HG03469 (cell line): ENCODE results near the gene PCSK5.

Experiments used
- ATAC-seq: cut with Tn5 transposase; IDR thresholded peaks from one replicate; pipeline ENCODE4 v1.9.1; 2021; ENCODE audit warnings: mild to moderate bottlenecking, moderate library complexity, moderate number of reproducible peaks; ENCODE audit not compliant: unreplicated experiment

Gene PCSK5

DNA sequence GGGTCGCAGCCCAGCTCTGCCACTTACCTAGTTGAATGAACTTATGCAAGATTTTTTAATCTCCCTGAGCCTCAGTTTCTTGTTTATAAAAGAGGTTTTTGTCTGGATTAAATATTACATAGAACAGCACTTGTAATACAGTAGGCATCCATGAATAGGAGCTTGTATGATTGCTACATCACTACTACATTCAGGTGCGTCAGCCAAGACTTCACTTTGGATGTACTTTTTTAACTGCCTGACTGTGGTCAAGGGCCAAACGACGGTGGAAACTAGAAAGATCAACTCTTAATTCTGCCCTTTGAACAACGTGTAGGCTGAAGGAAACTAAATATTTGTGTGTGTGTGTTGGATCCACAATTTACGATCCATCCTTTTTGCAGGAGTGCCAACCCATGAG lies 330.9 kb downstream of the PCSK5 start:
- no peak for ATAC-seq

DNA sequence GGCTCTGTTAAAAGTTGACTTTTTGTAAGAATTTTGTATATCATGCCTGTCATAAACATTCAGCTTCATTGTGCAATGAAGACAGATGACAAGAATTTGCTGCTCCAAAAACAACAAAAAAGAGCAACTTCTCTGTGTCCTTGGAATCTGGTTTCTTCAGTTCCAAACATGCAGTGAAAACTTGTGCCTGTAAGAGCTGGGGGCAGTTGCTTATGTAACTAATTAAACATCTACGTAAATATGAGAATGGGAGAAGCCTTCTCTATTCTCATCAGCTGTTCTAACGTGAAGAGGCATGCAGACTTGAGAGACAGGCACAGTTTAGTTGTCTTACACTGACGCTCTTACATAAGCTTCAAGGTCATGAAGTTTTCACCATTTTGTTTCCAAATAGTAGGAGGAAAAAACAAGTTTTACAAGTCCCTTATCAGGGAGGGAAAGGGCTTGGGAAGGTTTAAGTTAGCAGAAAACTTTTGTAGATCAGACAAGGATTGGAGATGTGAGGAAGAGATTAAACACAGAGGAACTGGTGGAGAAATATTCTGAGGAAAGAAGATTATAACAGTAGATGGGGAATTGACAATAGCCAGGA lies 333.4 kb downstream of the PCSK5 start:
- no peak for ATAC-seq

DNA sequence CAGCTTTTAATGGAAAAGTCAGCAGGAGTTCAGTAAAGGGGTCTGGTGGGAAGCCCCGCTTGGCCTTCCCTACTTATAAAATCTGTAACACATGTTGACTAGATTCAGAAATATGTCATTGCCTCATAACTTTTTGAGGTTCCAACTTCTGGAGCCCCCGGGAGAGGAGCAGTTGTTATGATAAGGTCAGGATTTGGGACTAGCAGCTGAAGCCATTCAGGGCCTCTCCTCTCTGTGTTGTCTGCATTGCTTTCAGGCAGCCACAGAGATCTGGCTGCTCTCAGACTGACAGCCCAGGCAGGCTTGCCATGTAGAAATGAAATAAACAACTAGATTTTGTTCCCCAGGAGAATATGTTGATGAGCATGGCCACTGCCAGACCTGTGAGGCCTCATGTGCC lies 336.7 kb downstream of the PCSK5 start:
- no peak for ATAC-seq

DNA sequence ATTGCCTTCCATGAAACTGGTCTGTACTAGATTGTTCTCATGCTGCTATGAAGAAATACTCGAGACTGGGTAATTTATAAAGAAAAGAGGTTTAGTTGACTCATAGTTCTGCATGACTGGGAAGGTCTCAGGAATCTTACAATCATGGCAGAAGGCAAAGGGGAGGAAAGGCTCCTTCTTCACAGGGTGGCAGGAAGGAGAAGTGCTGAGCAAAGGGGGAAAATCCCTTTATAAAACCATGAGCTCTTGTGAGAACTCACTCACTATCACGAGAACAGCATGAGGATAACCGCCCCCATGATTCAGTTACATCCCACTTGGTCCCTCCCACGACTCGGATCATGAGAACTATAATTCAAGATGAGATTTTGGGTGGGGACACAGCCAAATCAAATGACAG lies 340.5 kb downstream of the PCSK5 start:
- ATAC-seq, result no peak

DNA sequence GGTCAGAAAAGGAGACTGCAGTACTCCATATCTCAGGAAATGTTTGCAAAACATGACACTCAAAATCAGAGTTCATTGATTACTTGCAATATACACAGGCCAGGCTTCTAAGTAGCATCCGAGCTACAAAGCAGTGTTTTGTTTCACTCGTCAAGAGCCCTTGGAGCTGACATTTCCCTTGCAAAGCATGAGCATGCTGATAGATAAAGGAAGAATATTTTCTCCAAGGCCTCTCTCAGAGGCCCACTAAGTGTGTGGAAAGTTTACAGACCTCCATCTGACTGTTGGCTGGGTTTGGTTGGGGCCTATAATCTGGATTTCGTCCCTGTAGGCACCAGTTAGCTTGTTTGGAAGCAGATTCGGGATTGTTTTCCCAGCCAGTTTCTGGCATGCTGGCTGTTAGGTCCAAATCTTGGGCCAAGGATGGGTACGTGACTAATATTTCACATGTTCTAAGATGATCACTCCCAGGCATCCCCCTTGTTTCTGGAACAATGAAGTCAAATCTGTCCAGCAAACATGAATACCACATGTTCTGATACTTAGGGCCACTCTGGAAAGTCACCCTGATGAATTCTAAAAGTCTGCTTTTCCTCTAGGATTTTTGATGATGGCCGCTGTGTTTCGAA lies 342.5 kb downstream of the PCSK5 start:
- ATAC-seq, result no peak

DNA sequence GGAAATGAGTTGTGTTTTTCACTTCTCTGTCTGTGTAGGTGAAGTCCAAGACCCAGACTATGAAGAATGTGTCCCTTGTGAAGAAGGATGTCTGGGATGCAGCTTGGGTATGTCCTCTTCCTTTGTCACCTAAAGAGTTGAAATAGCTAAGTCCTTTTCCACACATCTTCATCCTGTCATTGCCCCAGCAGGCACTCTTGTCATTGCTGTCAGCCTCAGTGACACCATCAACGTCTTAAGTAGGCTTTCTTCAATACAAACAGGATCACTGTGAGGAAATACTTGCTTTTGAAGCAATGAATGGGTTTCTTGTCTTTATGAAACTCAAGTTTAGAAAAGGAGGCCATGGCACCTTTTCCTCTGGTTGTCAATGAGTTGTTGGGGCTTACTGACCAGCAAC lies 350.1 kb downstream of the PCSK5 start:
- no peak for ATAC-seq

DNA sequence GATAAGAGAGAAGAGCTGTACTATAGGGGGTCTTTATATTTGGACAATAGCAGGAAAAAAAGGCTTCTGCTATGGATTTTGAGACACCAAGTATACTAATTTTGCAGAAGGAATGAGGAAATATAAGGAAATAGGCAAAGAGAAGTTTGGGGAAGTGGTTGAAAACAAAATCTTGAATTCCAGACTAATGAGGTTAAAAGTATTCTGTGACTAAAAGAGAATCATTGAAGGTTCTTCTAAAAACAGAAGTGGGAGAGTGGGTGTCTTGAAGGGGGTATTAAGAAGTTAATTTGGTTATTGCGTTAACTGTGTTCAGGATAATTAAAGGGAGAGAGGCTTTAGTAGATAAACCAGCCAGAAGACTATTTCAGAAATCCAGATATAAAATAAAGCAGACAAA lies 355.0 kb downstream of the PCSK5 start:
- ATAC-seq, result no peak

DNA sequence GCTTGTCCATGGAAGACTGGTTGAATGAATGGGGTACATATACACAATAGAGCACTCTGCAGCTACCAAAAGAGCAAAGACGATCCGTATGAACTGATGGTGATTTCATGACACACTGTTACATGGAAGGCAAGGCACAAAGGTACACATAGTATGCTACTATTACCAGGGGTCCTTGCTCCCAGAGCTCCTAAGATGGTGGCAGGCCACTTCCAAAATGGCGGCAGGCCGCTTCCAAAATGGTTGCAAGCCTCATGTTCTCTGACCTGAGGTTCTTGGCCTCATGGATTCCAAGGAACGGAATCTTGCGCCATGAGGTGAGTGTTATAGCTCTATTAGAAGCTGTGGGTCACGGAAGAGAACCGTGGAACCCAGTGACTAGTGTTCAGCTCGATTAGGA lies 356.2 kb downstream of the PCSK5 start:
- no peak for ATAC-seq

DNA sequence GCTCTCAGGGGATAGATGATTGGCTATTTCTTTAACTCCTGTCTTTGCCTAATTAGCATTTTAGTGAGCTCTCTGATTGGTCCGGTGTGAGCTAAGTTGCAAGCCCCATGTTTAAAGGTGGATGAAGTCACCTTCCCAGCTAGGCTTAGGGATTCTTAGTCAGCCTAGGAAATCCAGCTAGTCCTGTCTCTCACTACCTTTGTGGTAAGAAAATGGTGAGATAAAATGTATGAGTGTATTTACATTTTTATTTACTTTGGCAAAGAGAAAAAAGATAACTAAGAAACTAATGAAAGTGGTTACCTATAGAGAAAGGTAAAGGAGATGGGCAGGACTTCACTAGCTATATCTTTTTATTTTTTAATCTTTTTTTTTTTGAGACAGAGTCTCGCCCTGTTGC lies 357.0 kb downstream of the PCSK5 start:
- ATAC-seq, result no peak

DNA sequence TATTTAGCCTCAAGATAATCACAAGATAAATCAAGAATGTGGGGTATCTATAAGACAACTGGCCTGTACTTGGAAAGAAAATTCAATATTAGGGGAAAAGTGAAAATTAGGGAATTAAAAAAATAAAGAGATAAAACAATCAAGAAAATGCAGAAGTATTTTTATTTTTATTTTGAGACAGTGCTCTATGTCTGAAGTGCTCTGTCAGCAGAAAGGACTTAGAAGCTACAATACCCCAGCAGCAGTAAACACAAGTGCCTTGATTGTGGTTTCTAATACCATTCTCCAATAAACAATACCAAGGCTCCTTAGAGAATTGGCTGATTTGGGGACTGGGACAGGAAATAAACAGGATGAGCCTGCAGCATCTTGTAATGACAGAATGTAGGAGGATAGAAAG lies 358.8 kb downstream of the PCSK5 start:
- ATAC-seq, result no peak

DNA sequence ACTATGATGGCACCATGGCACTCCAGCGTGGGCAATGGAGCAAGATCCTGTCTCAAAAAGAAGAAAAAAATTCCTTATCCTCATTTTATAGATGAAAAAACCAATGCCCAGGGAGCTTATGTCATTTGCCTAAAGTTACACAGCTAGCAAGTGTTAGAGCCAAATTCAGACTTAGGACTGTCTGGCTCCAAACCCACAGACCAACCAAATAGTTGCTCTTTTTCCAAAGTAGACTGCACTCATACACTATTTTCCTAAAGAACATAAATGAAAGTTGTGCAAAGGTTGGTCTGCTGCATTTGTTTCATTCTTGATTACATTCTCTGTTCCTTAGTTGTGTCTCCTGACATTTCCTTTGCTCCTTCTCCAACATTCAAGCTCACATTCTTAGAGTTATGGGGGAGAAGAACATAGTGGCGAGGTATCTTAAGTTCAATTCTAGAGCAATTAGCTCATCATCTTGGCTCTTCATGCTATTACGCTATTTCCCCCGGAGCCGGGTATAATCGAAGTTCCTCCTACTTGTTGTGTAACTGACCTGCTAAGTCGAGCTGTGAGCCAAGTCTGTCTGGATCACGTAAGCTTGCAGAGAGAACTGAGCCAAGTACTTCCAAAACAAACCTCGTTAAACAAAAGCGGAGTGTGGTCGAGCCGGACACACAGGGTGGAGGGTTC lies 365.4 kb downstream of the PCSK5 start:
- ATAC-seq, result no peak

DNA sequence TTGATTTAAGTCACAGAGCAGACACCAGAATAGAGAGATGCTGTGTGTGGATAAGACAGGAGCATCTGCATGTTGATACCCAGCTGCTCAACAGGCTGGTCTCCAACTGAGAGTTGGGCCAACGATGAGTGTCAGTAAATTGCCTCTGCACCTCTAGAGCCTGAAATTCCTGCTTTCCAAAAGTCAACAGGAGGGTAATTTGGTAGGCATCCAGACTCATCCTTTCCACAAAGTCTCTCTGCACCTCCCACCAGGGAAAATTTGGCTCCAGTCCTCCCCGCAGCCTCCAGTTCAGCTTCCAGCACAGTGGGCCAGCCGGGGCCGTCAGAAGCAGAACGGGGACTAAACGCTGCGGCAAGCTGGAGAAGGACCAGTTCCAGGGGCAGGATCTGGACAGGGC lies 366.8 kb downstream of the PCSK5 start:
- ATAC-seq, result no peak

DNA sequence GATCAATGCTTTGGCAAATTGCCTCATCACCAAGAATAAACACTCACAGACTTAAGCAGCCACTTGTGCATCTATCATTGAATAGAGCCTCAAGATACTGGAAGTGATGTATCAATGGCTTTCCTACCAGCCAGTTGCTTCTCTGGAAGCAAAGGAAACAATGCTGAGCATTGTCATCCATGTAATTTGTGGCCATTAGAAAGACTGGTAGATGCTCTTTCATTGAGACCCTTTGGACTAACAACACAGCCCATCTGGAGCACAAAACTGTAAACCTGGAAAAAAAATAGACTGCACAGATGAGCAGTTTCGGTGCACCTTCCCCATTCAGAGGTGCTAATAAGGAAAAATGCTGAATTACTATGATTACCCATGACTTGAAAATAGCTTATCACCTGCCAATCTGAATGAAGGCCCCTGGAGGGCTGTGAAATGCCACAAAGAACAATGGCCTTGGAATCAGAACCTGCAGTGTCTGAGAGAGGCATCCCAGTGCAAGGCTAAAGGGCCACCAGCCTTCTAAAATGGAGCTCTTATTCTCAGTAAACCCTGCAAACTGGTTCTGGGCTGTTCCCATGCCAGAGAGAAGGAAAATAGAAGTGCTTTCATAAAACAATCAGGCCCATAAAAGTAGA lies 376.3 kb downstream of the PCSK5 start:
- ATAC-seq, result no peak

DNA sequence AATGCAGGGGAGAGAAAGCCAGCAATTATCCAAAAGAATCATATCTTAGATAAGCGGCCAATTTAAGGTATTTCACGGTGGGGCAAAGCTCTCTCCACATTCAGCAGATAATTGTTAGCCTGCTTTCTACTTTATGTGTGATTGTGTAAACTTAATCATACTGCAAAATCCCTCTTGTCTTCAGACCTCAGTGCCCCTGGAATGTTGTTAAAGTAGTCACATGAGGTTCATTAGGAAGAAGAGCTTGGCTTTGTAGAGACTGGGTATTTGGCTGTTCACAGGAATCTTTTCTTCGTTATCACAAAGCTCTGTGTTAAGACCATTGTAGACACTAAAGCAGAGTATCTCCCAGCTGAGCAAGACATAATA lies 376.8 kb downstream of the PCSK5 start:
- no peak for ATAC-seq

DNA sequence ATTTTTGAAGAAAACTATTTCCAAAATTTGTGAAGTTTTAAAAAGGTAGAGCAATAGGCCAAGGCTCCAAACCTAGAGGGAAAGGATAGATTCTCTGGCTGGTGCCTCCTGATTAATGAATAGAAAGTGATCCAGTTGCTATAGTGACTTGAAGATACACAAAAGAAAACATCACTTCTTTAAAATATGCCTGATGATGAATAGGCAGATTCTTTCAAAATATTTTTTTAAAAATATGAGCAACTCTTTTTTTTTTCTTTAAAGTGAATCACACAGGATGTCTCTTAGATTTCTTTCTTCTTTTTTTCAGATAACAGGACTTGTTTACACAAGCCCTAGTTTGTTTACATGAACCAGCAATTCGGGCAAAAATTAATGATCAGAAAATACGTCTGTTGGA lies 379.3 kb downstream of the PCSK5 start:
- no peak for ATAC-seq

DNA sequence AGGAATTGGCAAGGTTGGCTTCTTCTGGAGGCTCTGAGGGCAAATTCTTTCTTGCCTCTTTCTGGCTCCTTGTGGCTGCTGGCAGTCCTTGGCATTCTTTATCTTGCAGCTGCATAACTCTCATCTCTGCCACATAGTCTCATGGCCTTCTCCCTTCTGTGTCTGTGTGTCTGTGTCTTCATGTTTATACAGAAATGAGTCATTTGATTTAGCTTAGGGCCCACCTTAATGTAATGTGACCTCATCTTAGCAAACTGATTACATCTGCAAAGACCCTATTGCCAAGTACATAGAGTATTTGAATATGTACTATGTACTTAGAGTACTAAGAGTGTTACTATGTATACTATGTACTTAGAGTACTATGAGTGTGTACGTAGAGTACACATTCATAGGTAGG lies 381.3 kb downstream of the PCSK5 start:
- no peak for ATAC-seq

DNA sequence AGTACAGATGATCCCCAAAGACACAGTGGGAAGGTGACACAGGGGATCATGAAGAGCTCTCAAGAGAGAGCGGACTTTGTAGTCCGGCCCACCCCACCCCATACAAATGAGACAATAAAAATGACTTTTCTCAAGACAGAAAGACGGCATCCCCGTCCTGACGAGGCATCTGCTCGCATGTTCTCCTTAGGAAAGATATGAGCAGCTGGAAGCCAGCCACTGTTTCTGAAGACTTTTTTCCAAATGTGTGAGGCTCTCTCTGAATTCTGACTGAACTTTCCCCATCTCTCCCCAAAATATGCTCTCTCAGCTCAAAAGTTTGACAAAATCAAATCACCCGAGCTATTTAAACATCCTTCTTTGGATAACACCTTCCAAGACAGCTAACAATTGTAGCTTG lies 398.6 kb downstream of the PCSK5 start:
- ATAC-seq, result no peak

DNA sequence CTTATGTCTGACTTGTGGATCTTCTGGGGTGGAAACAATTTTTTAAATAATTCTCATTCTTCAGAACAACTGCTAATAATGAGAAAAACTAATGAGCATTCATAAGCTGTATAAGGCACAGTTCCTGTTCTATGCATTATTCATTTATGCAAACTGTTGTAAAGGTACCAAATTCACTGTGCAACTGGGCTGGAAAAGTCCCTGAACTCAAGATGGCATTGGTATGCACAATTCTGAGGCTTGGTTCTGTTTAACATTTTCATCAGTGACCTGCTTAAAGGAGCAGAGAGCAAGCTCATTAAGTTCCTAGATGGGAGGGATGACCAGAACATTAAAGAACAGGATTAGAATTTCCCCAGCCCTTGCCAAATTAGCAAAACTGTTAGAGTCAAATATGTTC lies 399.2 kb downstream of the PCSK5 start:
- ATAC-seq, result no peak

DNA sequence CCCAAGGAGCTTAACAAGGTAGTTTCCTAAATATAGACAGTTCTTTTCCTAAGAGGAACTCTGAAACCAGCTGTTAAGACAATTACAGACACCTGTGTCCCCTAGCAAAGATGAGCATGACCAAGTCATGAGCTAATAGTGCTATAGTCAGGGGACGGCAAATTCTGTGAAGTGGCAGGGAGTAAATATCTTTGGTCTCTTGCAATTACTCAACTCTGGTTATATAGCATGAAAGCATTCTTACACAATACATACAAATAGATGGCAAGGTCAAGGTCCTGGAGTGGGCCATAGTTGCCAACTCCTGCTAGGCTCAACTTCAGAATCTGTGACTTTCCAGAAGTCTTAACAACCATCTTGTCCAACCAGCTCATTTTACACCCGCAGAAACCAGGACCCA lies 400.1 kb downstream of the PCSK5 start:
- no peak for ATAC-seq

DNA sequence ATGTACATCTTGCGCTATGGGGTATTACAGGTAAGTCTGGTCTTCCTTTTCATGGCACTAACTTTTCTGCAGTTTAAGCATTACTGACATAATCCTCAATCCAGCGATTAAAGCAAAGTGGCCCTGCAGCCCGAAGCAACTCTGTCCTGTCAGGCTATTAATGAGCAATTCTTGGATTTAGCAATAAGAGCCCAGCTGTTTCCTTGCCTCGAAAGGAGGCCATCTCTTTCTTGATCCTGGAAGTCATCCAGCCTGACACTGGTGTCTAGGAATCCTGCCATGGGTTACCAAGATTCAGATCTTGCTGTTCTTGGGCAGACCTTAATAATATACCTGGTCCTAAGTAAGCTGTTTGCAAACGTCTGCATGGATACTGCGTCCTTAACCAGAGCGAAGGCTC lies 401.8 kb downstream of the PCSK5 start:
- no peak for ATAC-seq

DNA sequence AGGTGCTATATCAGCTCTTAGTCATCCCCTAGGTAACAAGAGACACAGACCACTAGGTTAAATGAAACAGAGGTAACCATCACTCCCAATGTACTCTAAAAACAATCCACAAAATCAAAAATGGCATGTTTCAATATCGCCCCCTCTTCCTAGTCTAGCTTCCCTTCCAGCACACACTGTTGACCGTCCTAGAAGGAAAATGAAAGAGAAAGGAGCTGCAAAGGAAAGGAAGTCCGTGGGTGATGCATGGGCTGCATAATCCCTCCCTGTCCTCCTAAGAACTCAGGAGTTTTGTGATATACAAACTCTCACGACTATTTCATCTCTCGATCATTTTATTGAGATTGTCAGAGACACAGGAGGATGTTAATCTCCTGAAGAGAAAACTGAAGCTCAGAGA lies 402.2 kb downstream of the PCSK5 start:
- no peak for ATAC-seq

DNA sequence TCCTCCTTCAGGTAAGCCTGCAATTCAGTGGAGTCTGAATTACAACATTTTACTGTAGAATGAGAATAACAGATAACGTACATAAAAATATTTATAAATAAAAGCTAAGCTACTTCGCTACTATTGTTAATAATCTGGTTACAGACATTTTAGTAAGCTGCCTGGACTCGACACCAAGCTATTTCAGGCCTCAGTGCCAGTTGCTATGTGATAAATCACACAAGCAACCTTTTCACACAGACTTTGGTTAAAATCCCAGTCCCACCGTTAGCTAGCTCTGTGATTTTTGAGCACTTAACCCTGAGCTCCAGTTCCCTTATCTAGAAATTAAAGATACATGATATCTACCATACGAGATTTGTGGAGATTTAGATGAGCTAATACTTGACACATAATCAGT lies 403.8 kb downstream of the PCSK5 start:
- ATAC-seq, result no peak
